ENCODE results near the gene ETFA. TPM values are rescaled to one million over a fixed set of nuclear protein-coding genes. Genes with fewer than 3 reads are reported as not detected.

ETFA gene
- total RNA-seq, 2 experiments from 2014 or later = 84.8 to 146 TPM

DNA sequence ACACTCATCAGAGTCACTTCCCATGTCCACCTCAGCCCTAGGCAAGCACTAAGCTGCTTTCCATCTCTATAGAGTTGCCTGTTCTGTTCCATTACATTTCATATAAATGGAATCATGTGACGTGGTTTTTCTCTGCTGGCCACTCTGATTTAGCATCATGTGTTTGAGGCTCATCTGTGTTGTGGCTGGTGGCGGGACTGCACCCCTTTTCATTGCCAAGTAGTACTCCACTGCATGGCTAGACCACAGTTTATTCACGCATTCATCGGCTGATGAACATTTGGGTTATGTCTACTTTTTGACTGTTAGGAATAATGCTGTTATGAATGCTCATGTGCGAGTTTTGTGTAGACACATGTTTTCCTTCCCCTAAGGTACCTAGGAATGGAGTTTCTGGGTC lies 136.6 kb downstream of the ETFA start:
- intact Hi-C loops (cut with micrococcal nuclease; ENCODE audit: unreplicated experiment) = no loop called here
- ChIA-PET CTCF (ENCODE audit: unreplicated experiment) (no interaction called here), POLR2A (no interaction called here)
- Histone ChIP-seq H3K79me2 (ENCODE audit: insufficient read depth, low read depth, low read length) (no peaks in the 10 kb centered on the region), H3K27ac (ENCODE audit: low read depth, low read length, poor library complexity, severe bottlenecking) (no peak overlapping the region), H3K4me3 (ENCODE audit: low read depth, low read length, poor library complexity, severe bottlenecking) (no peak overlapping the region), H3K36me3 (ENCODE audit: insufficient read depth, low read length) (no peaks in the 10 kb centered on the region), H3K9me3 (ENCODE audit: low read length) (no peaks in the 10 kb centered on the region), H3K4me2 (ENCODE audit: low read length) (no peak overlapping the region), H3K4me1 (ENCODE audit: insufficient read depth, low read length, poor library complexity, severe bottlenecking) (no peaks in the 10 kb centered on the region), H2AFZ (ENCODE audit: low read length) (no peak overlapping the region), H4K20me1 (ENCODE audit: insufficient read depth, low read length) (no peaks in the 10 kb centered on the region), H3K9me2 (ENCODE audit: insufficient read depth, low read length) (no peaks in the 10 kb centered on the region)
- TF ChIP-seq, protein P1, sequence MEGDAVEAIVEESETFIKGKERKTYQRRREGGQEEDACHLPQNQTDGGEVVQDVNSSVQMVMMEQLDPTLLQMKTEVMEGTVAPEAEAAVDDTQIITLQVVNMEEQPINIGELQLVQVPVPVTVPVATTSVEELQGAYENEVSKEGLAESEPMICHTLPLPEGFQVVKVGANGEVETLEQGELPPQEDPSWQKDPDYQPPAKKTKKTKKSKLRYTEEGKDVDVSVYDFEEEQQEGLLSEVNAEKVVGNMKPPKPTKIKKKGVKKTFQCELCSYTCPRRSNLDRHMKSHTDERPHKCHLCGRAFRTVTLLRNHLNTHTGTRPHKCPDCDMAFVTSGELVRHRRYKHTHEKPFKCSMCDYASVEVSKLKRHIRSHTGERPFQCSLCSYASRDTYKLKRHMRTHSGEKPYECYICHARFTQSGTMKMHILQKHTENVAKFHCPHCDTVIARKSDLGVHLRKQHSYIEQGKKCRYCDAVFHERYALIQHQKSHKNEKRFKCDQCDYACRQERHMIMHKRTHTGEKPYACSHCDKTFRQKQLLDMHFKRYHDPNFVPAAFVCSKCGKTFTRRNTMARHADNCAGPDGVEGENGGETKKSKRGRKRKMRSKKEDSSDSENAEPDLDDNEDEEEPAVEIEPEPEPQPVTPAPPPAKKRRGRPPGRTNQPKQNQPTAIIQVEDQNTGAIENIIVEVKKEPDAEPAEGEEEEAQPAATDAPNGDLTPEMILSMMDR (conservative IDR thresholded peaks at IDR 0.05; ENCODE audit: low read length) = no peak
- no peak for TF ChIP-seq EZH2phosphoT487 (IDR thresholded peaks at IDR 0.05; ENCODE audit: borderline replicate concordance, low read depth, low read length)
- no peak for DNase-seq (ENCODE audit: low spot score)
- no TSS peak for BruUV-seq (replicated peaks)

DNA sequence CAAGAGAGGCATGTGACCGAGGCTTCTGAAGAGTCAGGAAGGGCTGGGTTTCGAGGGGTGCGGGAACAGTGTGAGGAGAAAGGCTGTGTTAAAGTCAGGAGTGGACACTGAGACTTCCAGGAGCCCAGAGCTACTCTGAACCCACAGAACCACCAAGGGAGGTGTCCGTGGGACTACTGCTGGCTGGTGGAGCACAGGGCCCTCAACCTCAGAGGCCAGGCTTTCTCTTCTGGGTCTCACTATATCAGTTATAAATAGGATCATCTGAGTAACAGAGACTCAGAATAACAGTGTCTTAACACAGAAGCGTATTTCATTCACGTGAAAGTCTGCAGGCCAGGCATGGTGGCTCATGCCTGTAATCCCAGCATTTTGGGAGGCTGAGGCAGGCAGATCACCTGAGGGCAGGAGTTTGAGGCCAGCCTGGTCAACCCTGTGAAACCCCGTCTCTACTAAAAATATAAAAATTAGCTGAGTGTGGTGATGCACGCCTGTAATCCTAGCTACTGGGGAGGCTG lies 137.9 kb downstream of the ETFA start:
- intact Hi-C loops (cut with micrococcal nuclease; ENCODE audit: unreplicated experiment) = no loop called here

DNA sequence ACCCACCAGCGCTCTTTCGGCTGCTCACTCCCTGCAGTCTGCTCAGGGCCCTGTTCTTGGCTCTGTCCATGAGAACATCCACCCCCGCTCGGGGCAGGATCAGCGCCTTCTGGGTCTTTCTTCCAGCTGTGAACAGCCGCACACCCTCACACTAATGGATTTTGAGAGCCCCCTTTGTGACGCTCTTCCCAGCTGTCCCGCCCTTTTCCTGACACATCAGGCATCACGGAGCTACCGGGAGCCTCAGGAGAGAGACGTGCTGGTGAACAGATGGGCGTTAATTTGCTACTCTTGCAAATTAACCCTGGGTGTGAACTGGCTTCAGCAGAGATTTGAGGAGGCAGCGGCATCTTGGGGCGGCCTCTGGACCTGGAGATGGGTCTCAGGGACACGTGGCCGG lies 138.5 kb downstream of the ETFA start:
- H3K36me3 ChIP-seq (ENCODE audit: insufficient read depth, low read length) = no peaks in the 10 kb centered on the region
- H2AFZ ChIP-seq (ENCODE audit: low read length) = no peak overlapping the region
- H3K9me3 ChIP-seq (ENCODE audit: low read length) = no peaks in the 10 kb centered on the region
- H3K4me2 ChIP-seq (ENCODE audit: low read length) = no peak overlapping the region
- no peaks in the 10 kb centered on the region for H4K20me1 ChIP-seq (ENCODE audit: insufficient read depth, low read length)
- no peak overlapping the region for H3K4me3 ChIP-seq (ENCODE audit: low read depth, low read length, poor library complexity, severe bottlenecking)
- no peak overlapping the region for H3K27ac ChIP-seq (ENCODE audit: low read depth, low read length, poor library complexity, severe bottlenecking)
- H3K9me2 ChIP-seq (ENCODE audit: insufficient read depth, low read length) = no peaks in the 10 kb centered on the region
- ChIA-PET CTCF (ENCODE audit: unreplicated experiment) (no interaction called here), POLR2A (no interaction called here)
- H3K79me2 ChIP-seq (ENCODE audit: insufficient read depth, low read depth, low read length) = no peaks in the 10 kb centered on the region
- BruUV-seq (replicated peaks) = no TSS peak
- TF ChIP-seq, protein P1 (conservative IDR thresholded peaks at IDR 0.05; ENCODE audit: low read length) = no peak
- no peak for TF ChIP-seq EZH2phosphoT487 (IDR thresholded peaks at IDR 0.05; ENCODE audit: borderline replicate concordance, low read depth, low read length)
- intact Hi-C loops (cut with micrococcal nuclease; ENCODE audit: unreplicated experiment) = no loop called here
- DNase-seq (ENCODE audit: low spot score) = no peak
- no peaks in the 10 kb centered on the region for H3K4me1 ChIP-seq (ENCODE audit: insufficient read depth, low read length, poor library complexity, severe bottlenecking)

More for the DNA sequence above, 137.9 kb downstream of the ETFA start:
- no TSS peak for BruUV-seq (replicated peaks)
- CTCF ChIA-PET (ENCODE audit: unreplicated experiment) = no interaction called here
- no peaks in the 10 kb centered on the region for H3K9me3 ChIP-seq (ENCODE audit: low read length)
- no peaks in the 10 kb centered on the region for H4K20me1 ChIP-seq (ENCODE audit: insufficient read depth, low read length)
- H3K27ac ChIP-seq (ENCODE audit: low read depth, low read length, poor library complexity, severe bottlenecking) = no peak overlapping the region
- DNase-seq (ENCODE audit: low spot score) = no peak
- TF ChIP-seq, protein P1 (conservative IDR thresholded peaks at IDR 0.05; ENCODE audit: low read length) = no peak
- no peak for TF ChIP-seq EZH2phosphoT487 (IDR thresholded peaks at IDR 0.05; ENCODE audit: borderline replicate concordance, low read depth, low read length)
- no peak overlapping the region for H3K4me2 ChIP-seq (ENCODE audit: low read length)
- no peaks in the 10 kb centered on the region for H3K36me3 ChIP-seq (ENCODE audit: insufficient read depth, low read length)
- H3K4me1 ChIP-seq (ENCODE audit: insufficient read depth, low read length, poor library complexity, severe bottlenecking) = no peaks in the 10 kb centered on the region
- POLR2A ChIA-PET = no interaction called here
- no peak overlapping the region for H2AFZ ChIP-seq (ENCODE audit: low read length)
- no peaks in the 10 kb centered on the region for H3K79me2 ChIP-seq (ENCODE audit: insufficient read depth, low read depth, low read length)
- no peak overlapping the region for H3K4me3 ChIP-seq (ENCODE audit: low read depth, low read length, poor library complexity, severe bottlenecking)
- H3K9me2 ChIP-seq (ENCODE audit: insufficient read depth, low read length) = no peaks in the 10 kb centered on the region

Measured in OCI-LY7 (cell line).